ENCODE data around the gene APOL5.

Gene APOL5

GRCh38 chr22:35752863-35753189 is 35.2 kb downstream of the APOL5 start:
- DNase-seq (ENCODE audit: low spot score), result no peak
- TF ChIP-seq CTCF (IDR thresholded peaks at IDR 0.05; ENCODE audit: extremely low read depth, missing control alignments), result no peak

DNA sequence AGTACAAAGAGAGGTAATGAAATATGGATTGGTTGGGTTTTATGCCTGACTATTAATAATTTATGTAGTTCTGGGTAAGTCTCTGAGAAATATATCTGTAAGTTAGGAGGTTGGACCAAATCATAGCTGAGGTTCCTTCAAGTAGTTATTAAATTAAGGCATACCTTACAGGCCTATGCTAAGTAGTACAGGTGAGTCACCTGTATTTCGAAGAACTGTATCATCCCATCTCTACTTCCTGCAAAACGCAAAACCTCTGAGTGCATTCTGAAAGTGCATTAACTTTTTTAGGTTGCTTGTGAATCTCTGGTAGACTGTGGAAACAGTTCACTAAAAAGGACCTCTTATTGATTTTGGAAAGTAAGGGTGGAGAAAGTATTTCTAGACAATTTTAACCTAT is 37.1 kb downstream of the APOL5 start:
- no peak for DNase-seq (ENCODE audit: low spot score)
- no peak for TF ChIP-seq CTCF (IDR thresholded peaks at IDR 0.05; ENCODE audit: extremely low read depth, missing control alignments)

- no peak for DNase-seq (ENCODE audit: low spot score)
- no peak for TF ChIP-seq CTCF (IDR thresholded peaks at IDR 0.05; ENCODE audit: extremely low read depth, missing control alignments)
Measured at GRCh38 chr22:35756722-35757121, 39.0 kb downstream of the APOL5 start.

DNA sequence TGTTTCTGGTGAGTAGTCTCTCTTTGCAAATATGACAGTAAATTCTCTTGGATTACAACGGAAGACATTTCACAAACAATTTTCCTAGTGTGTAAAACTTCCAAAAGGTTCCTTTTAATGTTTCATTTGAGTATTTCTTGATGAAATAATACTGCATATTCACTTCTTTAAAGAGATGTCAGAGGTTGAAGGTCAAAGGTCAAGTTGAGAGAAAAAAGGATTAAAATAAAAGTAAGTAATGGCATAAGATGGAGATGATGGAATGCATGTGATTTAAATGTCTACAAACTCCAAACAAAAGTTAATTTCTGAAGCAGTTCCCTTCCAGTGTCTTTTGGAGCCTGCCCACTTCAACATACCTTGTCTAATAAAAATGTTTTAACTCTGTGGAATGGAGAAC is 40.7 kb downstream of the APOL5 start:
- no peak for DNase-seq (ENCODE audit: low spot score)

GRCh38 chr22:35761037-35761436 is 43.4 kb downstream of the APOL5 start:
- no peak for DNase-seq (ENCODE audit: low spot score)
- no peak for TF ChIP-seq CTCF (IDR thresholded peaks at IDR 0.05; ENCODE audit: extremely low read depth, missing control alignments)

More for the DNA sequence above, 40.7 kb downstream of the APOL5 start:
- no peak for TF ChIP-seq CTCF (IDR thresholded peaks at IDR 0.05; ENCODE audit: extremely low read depth, missing control alignments)

- no peak for DNase-seq (ENCODE audit: low spot score)
- no peak for TF ChIP-seq CTCF (IDR thresholded peaks at IDR 0.05; ENCODE audit: extremely low read depth, missing control alignments)
Measured at GRCh38 chr22:35766654-35767580, 49.2 kb downstream of the APOL5 start.

DNA sequence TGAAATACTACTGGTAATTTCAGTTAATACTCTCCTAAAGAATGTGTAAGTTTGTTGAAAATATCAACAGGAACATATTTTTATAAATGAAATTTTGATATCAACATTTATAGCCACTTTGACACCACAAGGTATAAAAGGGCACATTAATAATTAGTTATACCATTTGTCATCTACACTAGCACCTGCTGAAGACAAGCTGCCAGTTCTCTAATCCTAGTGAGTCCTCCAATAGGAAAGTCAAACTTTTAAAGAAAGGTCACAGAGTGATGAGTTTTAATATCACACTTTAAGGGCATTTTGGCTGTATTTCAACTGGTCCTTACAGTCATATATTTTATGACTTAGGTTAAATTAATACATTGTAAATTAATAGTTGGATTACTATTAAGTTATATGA is 52.3 kb downstream of the APOL5 start:
- no peak for DNase-seq (ENCODE audit: low spot score)
- no peak for TF ChIP-seq CTCF (IDR thresholded peaks at IDR 0.05; ENCODE audit: extremely low read depth, missing control alignments)
